HG03108 (cell line): ENCODE data around the gene IPO11.
"Not testable (repeated sequence)": the region's sequence is repeated elsewhere in the genome, so short reads cannot be mapped to it uniquely, and the experiment has no call there.

Experiments used
- ATAC-seq: cut with Tn5 transposase; IDR thresholded peaks from one replicate; pipeline ENCODE4 v1.9.1; 2021; ENCODE audit warnings: moderate library complexity; ENCODE audit not compliant: unreplicated experiment

The IPO11 gene

GRCh38 chr5:62594364-62594984 is 181.9 kb downstream of the IPO11 start:
- no peak for ATAC-seq

GRCh38 chr5:62596096-62596495 is 183.5 kb downstream of the IPO11 start:
- ATAC-seq: no peak

GRCh38 chr5:62596691-62597090 is 184.1 kb downstream of the IPO11 start:
- no peak for ATAC-seq

- no peak for ATAC-seq
Measured at GRCh38 chr5:62597314-62597713, 184.8 kb downstream of the IPO11 start.

- no peak for ATAC-seq
Measured at GRCh38 chr5:62600560-62601252, 188.1 kb downstream of the IPO11 start.

GRCh38 chr5:62603934-62604333 is 191.4 kb downstream of the IPO11 start:
- ATAC-seq: no peak

GRCh38 chr5:62605638-62606037 is 193.1 kb downstream of the IPO11 start:
- no peak for ATAC-seq

- no peak for ATAC-seq
Measured at GRCh38 chr5:62606878-62607277, 194.3 kb downstream of the IPO11 start.

GRCh38 chr5:62607615-62608014 is 195.1 kb downstream of the IPO11 start:
- ATAC-seq: no peak

- no peak for ATAC-seq
Measured at GRCh38 chr5:62608529-62609511, 196.3 kb downstream of the IPO11 start.

- ATAC-seq: no peak
Measured at GRCh38 chr5:62614355-62614754, 201.8 kb downstream of the IPO11 start.

- no peak for ATAC-seq
Measured at GRCh38 chr5:62616615-62617277, 204.2 kb downstream of the IPO11 start.

- ATAC-seq: no peak
Measured at GRCh38 chr5:62617943-62618342, 205.4 kb downstream of the IPO11 start.

- ATAC-seq: no peak
Measured at GRCh38 chr5:62620761-62621160, 208.2 kb downstream of the IPO11 start.

- no peak for ATAC-seq
Measured at GRCh38 chr5:62621280-62621679, 208.7 kb downstream of the IPO11 start.

GRCh38 chr5:62623271-62623670 is 210.7 kb downstream of the IPO11 start:
- no peak for ATAC-seq

GRCh38 chr5:62624436-62624835 is 211.9 kb downstream of the IPO11 start:
- ATAC-seq: not testable (repeated sequence)

- no peak for ATAC-seq
Measured at GRCh38 chr5:62626534-62626933, 214.0 kb downstream of the IPO11 start.

GRCh38 chr5:62627121-62627520 is 214.6 kb downstream of the IPO11 start:
- ATAC-seq: no peak

GRCh38 chr5:62627901-62628300 is 215.3 kb downstream of the IPO11 start:
- no peak for ATAC-seq
